Endothelial cell of umbilical vein (primary cell): ENCODE results near the gene TMIGD3. TPM values are rescaled to one million over a fixed set of nuclear protein-coding genes. Genes with fewer than 3 reads are reported as not detected.

ENCODE experiments used
- BruUV-seq: library from RNA; stranded (reverse); fragments of 400-500 nt; replicated peaks from 2 replicates; lab custom pipeline; 2021; lab: Mats Ljungman, UMichigan
- CTCF ChIA-PET: fragments of 300-600, 350-600 bp; sonication (Branson Sonifier 250); formaldehyde crosslinking; loops from one replicate; lab custom pipeline; 2021; ENCODE audit warnings: antibody characterized with exemption, inconsistent platforms; lab: Charles Lee
- POLR2A ChIA-PET: fragments of 300-600, 350-600 bp; sonication (Branson Sonifier 250); formaldehyde crosslinking; loops from one replicate; lab custom pipeline; 2021; ENCODE audit warnings: antibody characterized with exemption, inconsistent platforms; lab: Charles Lee
- DNase-seq: peaks from one replicate; pipeline ENCODE4 v3.0.0-alpha.2; 2011; ENCODE audit warnings: low read depth, low spot score
- FAIRE-seq: peaks from 2 replicates; lab custom pipeline; 2011; peaks lifted over from hg19 to GRCh38; lab: Jason Lieb, UNC
- H2AFZ ChIP-seq: 2 replicates; pipeline ENCODE4 v1.6.0; 2012; ENCODE audit warnings: low read depth, low read length, control low read depth, inconsistent platforms
- H3K27ac ChIP-seq: 2 replicates; pipeline ENCODE4 v1.5.1; 2011; ENCODE audit warnings: low read depth, mild to moderate bottlenecking, control low read depth, low read length, moderate library complexity; ENCODE audit not compliant: insufficient read depth
- H3K27me3 ChIP-seq, 2 experiments: 2 replicates each; pipeline versions ENCODE4 v1.6.0 to v1.6.1; 2011; ENCODE audit warnings: low read length in 2 of 2, mixed read lengths in 1 of 2; ENCODE audit not compliant: control insufficient read depth in 2 of 2, insufficient read depth in 2 of 2
- H3K36me3 ChIP-seq, 2 experiments: 2 replicates in 1 of 2; 3 replicates in 1 of 2; pipeline ENCODE4 v1.5.1; 2011; ENCODE audit warnings: low read length in 2 of 2, mild to moderate bottlenecking in 1 of 2, moderate library complexity in 1 of 2; ENCODE audit not compliant: control insufficient read depth in 2 of 2, insufficient read depth in 2 of 2; ENCODE audit errors: extremely low read depth in 1 of 2
- H3K4me1 ChIP-seq: 3 replicates; pipeline ENCODE4 v1.5.1; 2011; ENCODE audit warnings: mild to moderate bottlenecking, low read length; ENCODE audit not compliant: control insufficient read depth, insufficient read depth; ENCODE audit errors: extremely low read depth
- H3K4me2 ChIP-seq: 2 replicates; pipeline ENCODE4 v1.6.1; 2011; ENCODE audit warnings: low read length, control low read depth, mixed read lengths; ENCODE audit not compliant: insufficient read depth
- H3K4me3 ChIP-seq, 3 experiments: fragments of 200-600 bp in 1 of 3; sonication (generic), shearing (Covaris generic) in 1 of 3; replicated peaks in 1 of 3; 2 replicates each; pipeline ENCODE4 v1.5.1; 2011 to 2016; ENCODE audit warnings: control low read depth in 3 of 3, low read length in 3 of 3, mild to moderate bottlenecking in 2 of 3, inconsistent platforms in 1 of 3, low read depth in 1 of 3, moderate library complexity in 1 of 3; ENCODE audit not compliant: insufficient read depth in 1 of 3
- H3K79me2 ChIP-seq: 2 replicates; pipeline ENCODE4 v1.6.0; 2012; ENCODE audit warnings: low read length, inconsistent platforms; ENCODE audit not compliant: control insufficient read depth, insufficient read depth
- H3K9ac ChIP-seq: replicated peaks from 2 replicates; pipeline ENCODE3; 2011; ENCODE audit warnings: low read length, control low read depth; ENCODE audit not compliant: insufficient read depth; ENCODE audit errors: extremely low read depth
- H3K9me1 ChIP-seq: replicated peaks from 3 replicates; pipeline ENCODE4 v1.6.0; 2011; ENCODE audit warnings: mild to moderate bottlenecking, low read length; ENCODE audit not compliant: control insufficient read depth, insufficient read depth; ENCODE audit errors: extremely low read depth
- H3K9me3 ChIP-seq: replicated peaks from 2 replicates; pipeline ENCODE4 v1.5.1; 2012; ENCODE audit warnings: low read length, inconsistent platforms; ENCODE audit not compliant: control insufficient read depth, insufficient read depth
- H4K20me1 ChIP-seq: replicated peaks from 2 replicates; pipeline ENCODE3; 2011; ENCODE audit warnings: mild to moderate bottlenecking, low read length; ENCODE audit not compliant: control insufficient read depth, insufficient read depth; ENCODE audit errors: extremely low read depth
- EZH2 ChIP-seq: IDR thresholded peaks from 2 replicates; pipeline ENCODE4 v1.6.1; 2012; ENCODE audit warnings: borderline replicate concordance, low read depth, mild to moderate bottlenecking, moderate library complexity, low read length, inconsistent platforms; ENCODE audit not compliant: severe bottlenecking
- FOS ChIP-seq: IDR thresholded peaks from 2 replicates; pipeline ENCODE4 v1.6.1; 2011; ENCODE audit warnings: mild to moderate bottlenecking, low read length, moderate library complexity, borderline replicate concordance; ENCODE audit not compliant: insufficient read depth
- GATA2 ChIP-seq: IDR thresholded peaks from 2 replicates; pipeline ENCODE4 v1.7.0; 2011; ENCODE audit warnings: low read depth, mild to moderate bottlenecking, moderate library complexity, mixed read lengths, low read length; ENCODE audit not compliant: insufficient read length, insufficient read depth
- JUN ChIP-seq: IDR thresholded peaks from 2 replicates; pipeline ENCODE4 v1.6.1; 2011; ENCODE audit warnings: borderline replicate concordance, low read depth; ENCODE audit not compliant: insufficient read length, insufficient read depth
- MYC ChIP-seq: IDR thresholded peaks from one replicate; pipeline ENCODE4 v1.6.1; 2011; ENCODE audit warnings: mild to moderate bottlenecking, low read depth, low read length
- POLR2A ChIP-seq: IDR thresholded peaks from 2 replicates; pipeline ENCODE4 v1.6.1; 2012; ENCODE audit warnings: low read depth, mild to moderate bottlenecking, control low read depth, low read length
- POLR2AphosphoS5 ChIP-seq: IDR thresholded peaks from 2 replicates; pipeline ENCODE4 v1.6.1; 2012; ENCODE audit warnings: low read depth, mild to moderate bottlenecking, control low read depth, low read length, moderate library complexity; ENCODE audit not compliant: insufficient read depth
- dilution Hi-C: fragments of 300-500 bp; cut with MboI; formaldehyde crosslinking; loops from one replicate; pipeline ENCODE4 v1.15.0; 2019; ENCODE audit warnings: low sequenced_read_pairs; ENCODE audit not compliant: extremely low pct_ligation_motif_present
- intact Hi-C: fragments of 100-400 bp; cut with micrococcal nuclease; formaldehyde crosslinking; loops from one replicate; pipeline ENCODE4 v1.10.0; 2022
- polyA plus RNA-seq, 4 experiments: library from polyadenylated mRNA; depleted of rRNA in 3 of 4; stranded (reverse) in 3 of 4; unstranded in 1 of 4; fragments of >200 nt; gene quantifications; 2 replicates each; pipeline versions ENCODE4 v1.2.1 to v1.2.3, GENCODE V29; 2011 to 2012; ENCODE audit warnings: missing spikeins in 1 of 4
- total RNA-seq: library from RNA; stranded (reverse); gene quantifications from 2 replicates; pipeline ENCODE4 v1.2.3, GENCODE V29; 2021
- TF ChIP-seq, protein P1 (sequence below): IDR thresholded peaks from 2 replicates; pipeline ENCODE4 v1.6.1; 2011; ENCODE audit not compliant: insufficient read depth, insufficient read length

Gene TMIGD3
- total and polyA plus RNA-seq, 2 donors (not counting 3 experiments of a cell fraction or from before 2014, with no cell fraction given), result 0.07 to 0.49 TPM

DNA sequence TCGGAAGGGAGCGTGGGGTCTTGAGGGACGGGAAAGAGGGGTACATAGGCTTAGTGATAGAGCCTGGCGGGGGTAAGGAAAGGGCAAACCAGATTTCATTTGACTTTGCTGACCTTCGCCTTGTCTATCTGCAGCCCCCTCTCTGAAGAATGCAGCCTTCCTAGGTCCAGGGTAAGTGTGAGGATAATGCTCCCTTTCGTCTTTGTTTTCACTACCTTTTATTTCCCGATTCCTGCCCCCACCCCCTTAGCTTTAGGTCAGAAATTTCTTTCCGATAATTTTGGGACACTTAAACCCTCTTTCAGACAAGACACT is 53.8 kb downstream of the TMIGD3 start:
- intact Hi-C loops (loop anchor here (1.0 kb wide), 2 partner anchors 58 to 306 kb away; partner anchors contain the start of gene DDX20), dilution Hi-C loops (no loop called here)
- Histone ChIP-seq H3K9ac (peak overlapping the region; percentile 95), H3K79me2 (peaks cover 85% of the 10 kb centered on the region), H3K36me3 (peaks cover 2 to 7% of the 10 kb centered on the region in 2 experiments), H3K9me3 (no peaks in the 10 kb centered on the region), H3K4me1 (peaks cover 21% of the 10 kb centered on the region), H4K20me1 (peaks cover 3% of the 10 kb centered on the region), H3K9me1 (no peaks in the 10 kb centered on the region), H3K4me2 (peak overlapping the region; percentile 98), H3K27ac (peak overlapping the region; percentile 74), H3K27me3 (no peaks in the 10 kb centered on the region), H3K4me3 (peak overlapping the region; percentile 72 to 96 (median 87)), H2AFZ (peak overlapping the region; percentile 75)
- ChIA-PET POLR2A (no interaction called here), CTCF (interaction anchor here (1.2 kb wide), 2 partner anchors 59 to 227 kb away, joined by 4 to 5 read pairs; no protein-coding TSS in a partner anchor)
- FAIRE-seq, result no peak
- no TSS peak for BruUV-seq
- DNase-seq, result no peak
- no peak for TF ChIP-seq EZH2
- no peak for TF ChIP-seq MYC
- no peak for TF ChIP-seq POLR2AphosphoS5
- TF ChIP-seq FOS, result no peak
- TF ChIP-seq, protein P1, sequence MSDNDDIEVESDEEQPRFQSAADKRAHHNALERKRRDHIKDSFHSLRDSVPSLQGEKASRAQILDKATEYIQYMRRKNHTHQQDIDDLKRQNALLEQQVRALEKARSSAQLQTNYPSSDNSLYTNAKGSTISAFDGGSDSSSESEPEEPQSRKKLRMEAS, result no peak
- TF ChIP-seq JUN, result no peak
- no peak for TF ChIP-seq GATA2
- TF ChIP-seq POLR2A, result no peak
